ENCODE results near the gene TPST2. TPM values are rescaled to one million over a fixed set of nuclear protein-coding genes. Genes with fewer than 3 reads are reported as not detected.

Gene TPST2
- total and polyA plus RNA-seq, 12 donors: 15.7 to 167 (median 57.0) TPM

- 63 to 77% (median 75%) methylated on average over 4 of the region's 4 CpGs for WGBS, 4 donors
- Histone ChIP-seq H3K9me3 (replicated peaks in 1 of 3) (no peaks in the 10 kb centered on the region), H3K36me3 (replicated peaks in 1 of 2) (no peaks in the 10 kb centered on the region), H3K4me1 (replicated peaks in 1 of 2) (peaks cover 3 to 13% of the 10 kb centered on the region in 2 donors), H3K4me3 (no peak overlapping the region), H3K27ac (no peak overlapping the region), H3K27me3 (no peaks in the 10 kb centered on the region)
- intact Hi-C loops (cut with DNase I): no loop called here
- DNase-seq: no peak
- TF ChIP-seq POLR2A (IDR thresholded peaks at IDR 0.05) (no peak), CTCF (IDR thresholded peaks at IDR 0.05) (no peak)
These were observed 2.5 kb upstream of the TPST2 start for GRCh38 chr22:26592421-26592891.

GRCh38 chr22:26589367-26589844 lies 526 bp downstream of the TPST2 start:
- no peaks in the 10 kb centered on the region for H3K9me3 ChIP-seq (replicated peaks in 1 of 3)
- 0% methylated on average over 1 to 44 of the region's 44 CpGs for WGBS, 4 donors
- peaks cover 16 to 30% of the 10 kb centered on the region in 2 donors for H3K4me1 ChIP-seq (replicated peaks in 1 of 2)
- peak overlapping the region; percentile 9 to 92 (median 74) for H3K4me3 ChIP-seq
- intact Hi-C loops (cut with DNase I): loop anchor here in 1 of 2 donors (5.0 kb wide), 1 partner anchor 97 kb away; no protein-coding TSS in a partner anchor
- peak overlapping the region in 4 of 5 donors; percentile 18 to 95 (median 80) for H3K27ac ChIP-seq
- no peaks in the 10 kb centered on the region for H3K27me3 ChIP-seq
- H3K36me3 ChIP-seq (replicated peaks in 1 of 2): no peaks in the 10 kb centered on the region
- TF ChIP-seq POLR2A (IDR thresholded peaks at IDR 0.05) (no peak), CTCF (IDR thresholded peaks at IDR 0.05) (no peak)
- DNase-seq: peak; percentile 47 to 64 (median 59)

GRCh38 chr22:26588729-26589366 lies 1.1 kb downstream of the TPST2 start:
- Histone ChIP-seq H3K4me3 (peak overlapping the region in 3 of 4 donors; percentile 71 to 92 (median 78)), H3K27me3 (no peaks in the 10 kb centered on the region), H3K36me3 (replicated peaks in 1 of 2) (no peaks in the 10 kb centered on the region), H3K4me1 (replicated peaks in 1 of 2) (peaks cover 18 to 32% of the 10 kb centered on the region in 2 donors), H3K27ac (peak overlapping the region in 4 of 5 donors; percentile 18 to 95 (median 80)), H3K9me3 (replicated peaks in 1 of 3) (no peaks in the 10 kb centered on the region)
- 48 to 57% (median 50%) methylated on average over 13 to 14 of the region's 14 CpGs for WGBS, 4 donors
- no peak for DNase-seq
- no peak for TF ChIP-seq POLR2A (IDR thresholded peaks at IDR 0.05)
- intact Hi-C loops (cut with DNase I): loop anchor here in 1 of 2 donors (5.0 kb wide), 1 partner anchor 97 kb away; no protein-coding TSS in a partner anchor

GRCh38 chr22:26587991-26588613 lies 1.8 kb downstream of the TPST2 start:
- Histone ChIP-seq H3K27ac (peak overlapping the region in 3 of 5 donors; percentile 77 to 95 (median 83)), H3K4me3 (peak overlapping the region in 1 of 4 donors; percentile 92), H3K36me3 (replicated peaks in 1 of 2) (no peaks in the 10 kb centered on the region), H3K27me3 (no peaks in the 10 kb centered on the region), H3K9me3 (replicated peaks in 1 of 3) (no peaks in the 10 kb centered on the region), H3K4me1 (replicated peaks in 1 of 2) (peaks cover 18 to 32% of the 10 kb centered on the region in 2 donors)
- intact Hi-C loops (cut with DNase I): loop anchor here in 1 of 2 donors (5.0 kb wide), 1 partner anchor 96 kb away; no protein-coding TSS in a partner anchor
- DNase-seq: no peak
- 75 to 88% (median 80%) methylated on average over 4 of the region's 4 CpGs for WGBS, 4 donors
- TF ChIP-seq CTCF (IDR thresholded peaks at IDR 0.05): no peak
- TF ChIP-seq POLR2A (IDR thresholded peaks at IDR 0.05): no peak

Data from adrenal gland (tissue), 12 donors.